ENCODE measurements around the gene KCND2.

Gene KCND2

DNA sequence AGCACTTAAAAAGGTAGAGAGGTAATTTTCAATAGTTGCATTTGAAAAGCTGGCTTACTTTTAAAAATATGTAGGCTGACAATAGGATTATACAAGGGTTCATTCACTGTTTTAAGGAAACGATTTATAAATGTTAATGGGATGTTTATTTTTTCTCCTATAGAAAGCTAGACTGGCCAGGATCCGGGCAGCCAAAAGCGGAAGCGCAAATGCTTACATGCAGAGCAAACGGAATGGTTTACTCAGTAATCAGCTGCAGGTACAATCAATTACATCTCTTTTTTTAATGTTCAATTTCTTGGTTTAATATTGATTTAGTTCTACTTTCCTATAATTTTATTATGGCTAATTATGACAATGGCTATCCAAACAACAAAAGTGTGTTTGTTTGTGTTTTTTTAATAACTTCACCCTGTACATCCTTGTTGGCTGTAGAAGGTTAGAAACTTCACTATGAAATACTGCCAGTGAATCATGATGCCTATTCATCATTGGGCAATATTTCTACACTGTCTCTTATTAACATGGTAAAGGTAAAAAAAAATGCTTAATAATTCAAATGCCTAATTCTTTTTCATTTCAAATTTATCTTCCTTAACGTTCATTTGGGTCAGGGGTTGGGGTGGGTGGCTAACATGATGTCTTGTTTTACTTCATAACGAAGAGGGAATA, 468.5 kb downstream of the KCND2 start:
- Histone ChIP-seq H3K9me3 (ENCODE audit: control extremely low read depth in 1 of 5, control insufficient read depth in 4 of 5, insufficient read depth in 2 of 5, low read depth in 1 of 5, low read length in 4 of 5) (no peaks in the 10 kb centered on the region), H3K27me3 (replicated peaks in 2 of 5; ENCODE audit: control insufficient read depth in 4 of 5, insufficient read depth in 5 of 5, low read length in 4 of 5) (peaks cover 0 to 6% (median 0%) of the 10 kb centered on the region in 5 experiments), H3K4me1 (ENCODE audit: control extremely low read depth in 1 of 4, control insufficient read depth in 4 of 4, insufficient read depth in 4 of 4, low read length in 3 of 4) (peaks cover 0 to 4% (median 0%) of the 10 kb centered on the region in 4 experiments), H3K36me3 (ENCODE audit: control insufficient read depth in 4 of 4, insufficient read depth in 4 of 4, low read length in 3 of 4) (no peaks in the 10 kb centered on the region), H3K4me3 (ENCODE audit: control insufficient read depth in 1 of 7, extremely low read depth in 1 of 7, insufficient read depth in 4 of 7, low read depth in 2 of 7, low read length in 6 of 7) (no peak overlapping the region), H3K27ac (ENCODE audit: insufficient read depth in 1 of 2, low read depth in 1 of 2, low read length in 2 of 2, poor library complexity in 1 of 2, severe bottlenecking in 2 of 2) (no peak overlapping the region)
- WGBS (ENCODE audit: insufficient coverage): no CpG with 5 or more reads among the region's 7 CpGs
- DNase-seq: no peak
- POLR2A ChIA-PET: no interaction called here
- CTCF ChIA-PET: interaction anchor here (0.7 to 2.6 kb wide), 2 partner anchors 16 to 367 kb away, joined by 3 to 9 read pairs; no protein-coding TSS in a partner anchor

- WGBS (ENCODE audit: insufficient coverage): 75% methylated on average over 4 of the region's 5 CpGs
- CTCF ChIA-PET: interaction anchor here (1.9 to 2.6 kb wide), 2 partner anchors 11 to 17 kb away, joined by 5 to 9 read pairs; no protein-coding TSS in a partner anchor
- Histone ChIP-seq H3K4me1 (ENCODE audit: control extremely low read depth in 1 of 4, control insufficient read depth in 4 of 4, insufficient read depth in 4 of 4, low read length in 3 of 4) (peaks cover 0 to 4% (median 0%) of the 10 kb centered on the region in 4 experiments), H3K27ac (ENCODE audit: insufficient read depth in 1 of 2, low read depth in 1 of 2, low read length in 2 of 2, poor library complexity in 1 of 2, severe bottlenecking in 2 of 2) (no peak overlapping the region), H3K36me3 (ENCODE audit: control insufficient read depth in 4 of 4, insufficient read depth in 4 of 4, low read length in 3 of 4) (no peaks in the 10 kb centered on the region), H3K27me3 (replicated peaks in 2 of 5; ENCODE audit: control insufficient read depth in 4 of 5, insufficient read depth in 5 of 5, low read length in 4 of 5) (peaks cover 0 to 6% (median 0%) of the 10 kb centered on the region in 5 experiments), H3K4me3 (ENCODE audit: control insufficient read depth in 1 of 7, extremely low read depth in 1 of 7, insufficient read depth in 4 of 7, low read depth in 2 of 7, low read length in 6 of 7) (no peak overlapping the region), H3K9me3 (ENCODE audit: control extremely low read depth in 1 of 5, control insufficient read depth in 4 of 5, insufficient read depth in 2 of 5, low read depth in 1 of 5, low read length in 4 of 5) (no peaks in the 10 kb centered on the region)
- POLR2A ChIA-PET: no interaction called here
- DNase-seq: no peak
These were observed 469.4 kb downstream of the KCND2 start for GRCh38 chr7:120742372-120742771.

DNA sequence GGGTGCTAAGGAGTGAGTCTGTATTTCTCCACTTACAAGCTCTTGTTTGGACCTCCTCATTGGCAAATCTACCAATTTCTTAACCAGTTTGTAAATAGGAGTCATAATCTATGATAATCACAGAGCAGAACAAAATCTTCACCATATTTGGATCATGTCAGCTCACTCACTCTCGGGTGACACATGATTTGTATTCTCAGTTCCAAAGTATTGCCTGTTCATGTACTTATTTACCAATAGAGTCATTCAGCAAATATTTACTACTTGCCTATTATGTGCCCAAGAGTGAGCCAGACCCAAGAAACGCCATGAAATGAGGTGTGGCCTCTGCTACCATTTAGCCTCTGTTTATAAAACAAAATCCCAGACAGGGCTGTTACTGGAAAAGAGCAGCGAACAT, 470.2 kb downstream of the KCND2 start:
- DNase-seq: no peak
- POLR2A ChIA-PET: no interaction called here
- WGBS (ENCODE audit: insufficient coverage): 100% methylated on average over 3 of the region's 3 CpGs
- CTCF ChIA-PET: interaction anchor here (1.9 kb wide), 1 partner anchor 12 kb away, joined by 5 read pairs; no protein-coding TSS in a partner anchor
- Histone ChIP-seq H3K27me3 (replicated peaks in 2 of 5; ENCODE audit: control insufficient read depth in 4 of 5, insufficient read depth in 5 of 5, low read length in 4 of 5) (peaks cover 0 to 6% (median 0%) of the 10 kb centered on the region in 5 experiments), H3K4me1 (ENCODE audit: control extremely low read depth in 1 of 4, control insufficient read depth in 4 of 4, insufficient read depth in 4 of 4, low read length in 3 of 4) (peaks cover 0 to 4% (median 0%) of the 10 kb centered on the region in 4 experiments), H3K9me3 (ENCODE audit: control extremely low read depth in 1 of 5, control insufficient read depth in 4 of 5, insufficient read depth in 2 of 5, low read depth in 1 of 5, low read length in 4 of 5) (no peaks in the 10 kb centered on the region), H3K27ac (ENCODE audit: insufficient read depth in 1 of 2, low read depth in 1 of 2, low read length in 2 of 2, poor library complexity in 1 of 2, severe bottlenecking in 2 of 2) (no peak overlapping the region), H3K4me3 (ENCODE audit: control insufficient read depth in 1 of 7, extremely low read depth in 1 of 7, insufficient read depth in 4 of 7, low read depth in 2 of 7, low read length in 6 of 7) (no peak overlapping the region), H3K36me3 (ENCODE audit: control insufficient read depth in 4 of 4, insufficient read depth in 4 of 4, low read length in 3 of 4) (no peaks in the 10 kb centered on the region)

- H3K4me3 ChIP-seq (ENCODE audit: control insufficient read depth in 1 of 7, extremely low read depth in 1 of 7, insufficient read depth in 4 of 7, low read depth in 2 of 7, low read length in 6 of 7): no peak overlapping the region
- DNase-seq: no peak
- H3K9me3 ChIP-seq (ENCODE audit: control extremely low read depth in 1 of 5, control insufficient read depth in 4 of 5, insufficient read depth in 2 of 5, low read depth in 1 of 5, low read length in 4 of 5): no peaks in the 10 kb centered on the region
- CTCF ChIA-PET: no interaction called here
- POLR2A ChIA-PET: no interaction called here
- 100% methylated on average over 1 of the region's 2 CpGs for WGBS (ENCODE audit: insufficient coverage)
- H3K36me3 ChIP-seq (ENCODE audit: control insufficient read depth in 4 of 4, insufficient read depth in 4 of 4, low read length in 3 of 4): no peaks in the 10 kb centered on the region
- no peak overlapping the region for H3K27ac ChIP-seq (ENCODE audit: insufficient read depth in 1 of 2, low read depth in 1 of 2, low read length in 2 of 2, poor library complexity in 1 of 2, severe bottlenecking in 2 of 2)
- no peaks in the 10 kb centered on the region for H3K4me1 ChIP-seq (ENCODE audit: control extremely low read depth in 1 of 4, control insufficient read depth in 4 of 4, insufficient read depth in 4 of 4, low read length in 3 of 4)
- peaks cover 0 to 3% (median 2%) of the 10 kb centered on the region in 5 experiments for H3K27me3 ChIP-seq (replicated peaks in 2 of 5; ENCODE audit: control insufficient read depth in 4 of 5, insufficient read depth in 5 of 5, low read length in 4 of 5)
These were observed 487.1 kb downstream of the KCND2 start for GRCh38 chr7:120760050-120760449.

DNA sequence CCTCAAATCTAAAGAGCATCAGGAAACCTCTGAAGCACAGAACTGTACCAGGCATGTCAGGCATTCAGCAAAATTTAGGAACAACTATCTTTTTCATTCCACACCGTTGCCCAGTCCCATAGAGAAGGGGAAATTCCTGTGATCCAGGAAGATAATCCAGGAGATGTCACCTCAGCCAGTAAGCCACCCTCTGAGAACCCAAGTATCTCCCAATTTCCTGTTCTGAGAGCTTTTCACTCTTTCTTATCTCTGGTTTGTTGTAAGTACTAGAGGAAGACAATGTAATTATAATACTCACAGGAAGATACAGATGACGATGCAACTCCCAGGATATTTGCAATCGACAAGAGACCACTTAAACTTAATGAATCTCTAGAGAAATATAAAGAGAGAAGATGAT, 487.9 kb downstream of the KCND2 start:
- WGBS (ENCODE audit: insufficient coverage): 80% methylated on average over 1 of the region's 3 CpGs
- ChIA-PET POLR2A (no interaction called here), CTCF (no interaction called here)
- H3K4me1 ChIP-seq (ENCODE audit: control extremely low read depth in 1 of 4, control insufficient read depth in 4 of 4, insufficient read depth in 4 of 4, low read length in 3 of 4): no peaks in the 10 kb centered on the region
- no peak for DNase-seq
- H3K27me3 ChIP-seq (replicated peaks in 2 of 5; ENCODE audit: control insufficient read depth in 4 of 5, insufficient read depth in 5 of 5, low read length in 4 of 5): peaks cover 0 to 3% (median 0%) of the 10 kb centered on the region in 5 experiments
- no peak overlapping the region for H3K4me3 ChIP-seq (ENCODE audit: control insufficient read depth in 1 of 7, extremely low read depth in 1 of 7, insufficient read depth in 4 of 7, low read depth in 2 of 7, low read length in 6 of 7)
- no peak overlapping the region for H3K27ac ChIP-seq (ENCODE audit: insufficient read depth in 1 of 2, low read depth in 1 of 2, low read length in 2 of 2, poor library complexity in 1 of 2, severe bottlenecking in 2 of 2)
- no peaks in the 10 kb centered on the region for H3K36me3 ChIP-seq (ENCODE audit: control insufficient read depth in 4 of 4, insufficient read depth in 4 of 4, low read length in 3 of 4)
- no peaks in the 10 kb centered on the region for H3K9me3 ChIP-seq (ENCODE audit: control extremely low read depth in 1 of 5, control insufficient read depth in 4 of 5, insufficient read depth in 2 of 5, low read depth in 1 of 5, low read length in 4 of 5)

GRCh38 chr7:120770206-120770605, 497.2 kb downstream of the KCND2 start:
- Histone ChIP-seq H3K4me1 (ENCODE audit: control extremely low read depth in 1 of 4, control insufficient read depth in 4 of 4, insufficient read depth in 4 of 4, low read length in 3 of 4) (no peaks in the 10 kb centered on the region), H3K27ac (ENCODE audit: insufficient read depth in 1 of 2, low read depth in 1 of 2, low read length in 2 of 2, poor library complexity in 1 of 2, severe bottlenecking in 2 of 2) (no peak overlapping the region), H3K36me3 (ENCODE audit: control insufficient read depth in 4 of 4, insufficient read depth in 4 of 4, low read length in 3 of 4) (no peaks in the 10 kb centered on the region), H3K9me3 (ENCODE audit: control extremely low read depth in 1 of 5, control insufficient read depth in 4 of 5, insufficient read depth in 2 of 5, low read depth in 1 of 5, low read length in 4 of 5) (no peaks in the 10 kb centered on the region), H3K27me3 (replicated peaks in 2 of 5; ENCODE audit: control insufficient read depth in 4 of 5, insufficient read depth in 5 of 5, low read length in 4 of 5) (peaks cover 0 to 2% (median 0%) of the 10 kb centered on the region in 5 experiments), H3K4me3 (ENCODE audit: control insufficient read depth in 1 of 7, extremely low read depth in 1 of 7, insufficient read depth in 4 of 7, low read depth in 2 of 7, low read length in 6 of 7) (no peak overlapping the region)
- CTCF ChIA-PET: no interaction called here
- POLR2A ChIA-PET: no interaction called here
- no peak for DNase-seq
- WGBS (ENCODE audit: insufficient coverage): 87% methylated on average over 2 of the region's 3 CpGs

DNA sequence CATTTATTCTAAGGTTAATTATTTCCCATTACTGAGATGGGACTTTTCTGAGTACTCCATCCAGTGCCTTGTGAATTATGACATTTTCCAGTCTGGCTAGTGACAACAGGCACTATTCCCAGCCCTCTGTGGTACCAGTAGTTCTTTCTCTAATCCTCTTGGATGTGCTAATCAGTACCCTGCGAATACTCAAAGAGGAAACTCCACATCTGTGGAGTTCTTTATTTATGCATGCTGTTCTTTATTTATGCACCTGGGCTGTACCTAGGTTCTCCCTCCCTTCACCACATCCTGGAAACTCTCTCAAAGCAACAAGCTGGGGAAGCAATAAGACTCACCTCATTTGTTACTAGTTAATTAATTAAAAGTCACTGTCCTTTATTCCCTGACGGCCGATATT, 501.5 kb downstream of the KCND2 start:
- ChIA-PET POLR2A (no interaction called here), CTCF (no interaction called here)
- no peak overlapping the region for H3K4me3 ChIP-seq (ENCODE audit: control insufficient read depth in 1 of 7, extremely low read depth in 1 of 7, insufficient read depth in 4 of 7, low read depth in 2 of 7, low read length in 6 of 7)
- H3K36me3 ChIP-seq (ENCODE audit: control insufficient read depth in 4 of 4, insufficient read depth in 4 of 4, low read length in 3 of 4): no peaks in the 10 kb centered on the region
- H3K4me1 ChIP-seq (ENCODE audit: control extremely low read depth in 1 of 4, control insufficient read depth in 4 of 4, insufficient read depth in 4 of 4, low read length in 3 of 4): no peaks in the 10 kb centered on the region
- WGBS (ENCODE audit: insufficient coverage): no CpG with 5 or more reads among the region's 3 CpGs
- H3K9me3 ChIP-seq (ENCODE audit: control extremely low read depth in 1 of 5, control insufficient read depth in 4 of 5, insufficient read depth in 2 of 5, low read depth in 1 of 5, low read length in 4 of 5): no peaks in the 10 kb centered on the region
- no peak for DNase-seq
- no peak overlapping the region for H3K27ac ChIP-seq (ENCODE audit: insufficient read depth in 1 of 2, low read depth in 1 of 2, low read length in 2 of 2, poor library complexity in 1 of 2, severe bottlenecking in 2 of 2)
- no peaks in the 10 kb centered on the region for H3K27me3 ChIP-seq (replicated peaks in 2 of 5; ENCODE audit: control insufficient read depth in 4 of 5, insufficient read depth in 5 of 5, low read length in 4 of 5)
